Skin epidermis (tissue), 12 donors: ENCODE results near the gene IRF8.
"Not testable (repeated sequence)": the region's sequence is repeated elsewhere in the genome, so short reads cannot be mapped to it uniquely, and the experiment has no call there.

Source experiments
- H3K27ac ChIP-seq, 21 experiments: fragments of 200-600 bp; sonication (generic) in 11 of 21; one replicate each; pipeline ENCODE4 v1.5.0; 2020; ENCODE audit warnings: mild to moderate bottlenecking in 3 of 21, inconsistent platforms in 2 of 21, moderate library complexity in 2 of 21
- H3K4me3 ChIP-seq, 7 experiments: fragments of 200-600 bp; sonication (generic) in 2 of 7; one replicate each; pipeline ENCODE4 v1.5.0; 2020; ENCODE audit warnings: inconsistent platforms in 2 of 7, mild to moderate bottlenecking in 2 of 7, moderate library complexity in 1 of 7

The IRF8 gene

DNA sequence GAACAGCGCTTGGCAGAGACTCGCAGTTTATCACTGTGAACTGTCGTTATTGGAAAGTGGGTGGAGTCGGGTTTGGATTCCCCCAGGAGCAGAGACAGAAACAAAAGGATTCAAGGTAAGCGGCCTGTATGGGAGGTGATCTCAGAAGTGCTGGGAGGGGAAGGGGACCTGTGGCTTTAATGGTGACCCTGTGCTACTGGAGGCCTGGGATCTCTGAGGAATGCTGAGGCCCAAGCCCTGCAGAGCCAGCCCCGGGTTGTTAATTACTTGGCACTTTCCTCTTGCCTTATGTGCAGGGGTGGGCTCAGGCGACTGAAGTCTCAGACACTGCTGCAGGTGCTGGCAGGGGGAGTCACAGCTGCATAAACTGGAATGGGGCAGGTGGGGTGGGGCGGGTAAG, 27.4 kb downstream of the IRF8 start:
- no peak overlapping the region for H3K27ac ChIP-seq
- H3K4me3 ChIP-seq, result no peak overlapping the region

GRCh38 chr16:85927371-85927770, 28.4 kb downstream of the IRF8 start:
- H3K4me3 ChIP-seq, result no peak overlapping the region
- H3K27ac ChIP-seq, result peak overlapping the region in 1 of 21 experiments; percentile 1

- peak overlapping the region in 1 of 21 experiments; percentile 1 for H3K27ac ChIP-seq
- no peak overlapping the region for H3K4me3 ChIP-seq
These were observed 29.0 kb downstream of the IRF8 start for GRCh38 chr16:85927959-85928358.

DNA sequence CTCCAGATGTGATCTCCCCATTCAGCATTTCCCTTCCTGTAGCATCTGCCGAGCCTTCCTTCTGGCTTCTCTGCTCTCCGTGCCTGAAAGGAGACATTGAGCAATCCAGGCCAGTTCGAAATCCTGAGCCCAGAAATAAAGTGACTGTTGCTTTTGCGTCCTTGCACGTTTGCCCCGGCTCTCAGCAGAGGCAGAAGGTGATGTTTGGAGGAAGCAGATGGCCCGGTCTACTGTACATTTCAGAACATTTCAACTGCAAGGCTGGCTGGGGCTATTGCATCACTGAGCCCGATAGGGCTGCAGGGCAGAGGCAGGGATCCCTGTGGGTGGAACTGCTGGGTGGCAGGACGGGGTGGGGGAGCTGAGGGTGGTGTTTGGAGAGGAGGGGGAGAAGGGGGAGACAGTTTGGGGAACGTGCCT, 29.4 kb downstream of the IRF8 start:
- H3K27ac ChIP-seq, result peak overlapping the region in 2 of 21 experiments; percentile 1 to 46
- no peak overlapping the region for H3K4me3 ChIP-seq

GRCh38 chr16:85929259-85929721, 30.3 kb downstream of the IRF8 start:
- H3K4me3 ChIP-seq, result no peak overlapping the region

DNA sequence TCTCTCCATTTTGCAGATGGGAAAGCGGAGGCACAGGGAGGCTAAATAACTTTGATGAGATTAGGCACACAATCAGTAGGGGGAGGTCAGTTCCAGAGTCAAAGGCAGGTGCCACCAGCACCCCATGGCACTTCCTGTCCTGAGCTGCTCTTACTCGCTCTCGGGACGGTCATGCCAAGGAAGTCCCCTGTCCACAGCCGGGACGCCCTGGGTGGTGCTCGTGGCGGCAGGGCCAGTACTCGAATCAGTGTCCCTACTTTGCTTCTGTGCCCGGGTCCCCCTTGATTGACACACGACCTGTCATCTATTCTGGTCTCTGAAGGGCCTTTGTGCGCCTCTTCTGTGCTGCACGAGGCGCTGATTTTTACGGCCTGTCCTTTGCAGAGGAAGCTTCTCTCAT, 31.3 kb downstream of the IRF8 start:
- Histone ChIP-seq H3K27ac (no peak overlapping the region), H3K4me3 (no peak overlapping the region)

More at GRCh38 chr16:85929259-85929721, 30.3 kb downstream of the IRF8 start:
- no peak overlapping the region for H3K27ac ChIP-seq

GRCh38 chr16:85931596-85932402, 32.8 kb downstream of the IRF8 start:
- Histone ChIP-seq H3K4me3 (no peak overlapping the region), H3K27ac (peak overlapping the region in 2 of 21 experiments; percentile 19 to 39)

- Histone ChIP-seq H3K4me3 (no peak overlapping the region), H3K27ac (peak overlapping the region in 1 of 21 experiments; percentile 6)
These were observed 35.2 kb downstream of the IRF8 start for GRCh38 chr16:85934210-85934609.

DNA sequence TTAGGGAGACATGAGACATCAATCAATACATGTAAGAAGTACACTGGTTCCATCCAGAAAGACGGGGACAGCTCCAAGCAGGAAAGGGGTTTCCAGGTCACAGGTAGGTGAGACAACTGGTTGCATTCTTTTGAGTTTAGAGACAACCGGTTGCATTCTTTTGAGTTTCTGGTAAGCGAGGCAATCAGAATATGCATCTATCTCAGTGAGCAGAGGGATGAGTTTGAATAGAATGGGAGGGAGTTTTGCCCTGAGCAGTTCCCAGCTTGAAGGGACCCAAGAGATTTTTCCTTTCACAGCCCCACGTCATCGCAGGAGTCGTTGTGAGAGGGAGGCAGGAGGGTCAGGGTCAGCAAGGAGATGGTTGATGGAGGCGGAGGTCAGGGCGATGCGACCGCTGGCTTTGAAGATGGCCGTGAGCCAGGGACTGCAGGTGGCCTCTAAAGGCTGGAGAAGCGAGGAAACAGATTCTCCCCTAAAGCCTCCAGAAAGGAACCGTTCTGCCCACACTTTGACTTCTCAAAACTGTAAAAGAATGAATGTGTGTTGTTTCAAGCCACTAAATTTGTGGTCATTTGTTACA, 36.5 kb downstream of the IRF8 start:
- Histone ChIP-seq H3K27ac (peak overlapping the region in 11 of 21 experiments; percentile 12 to 86 (median 68)), H3K4me3 (peak overlapping the region in 1 of 7 experiments; percentile 0)

DNA sequence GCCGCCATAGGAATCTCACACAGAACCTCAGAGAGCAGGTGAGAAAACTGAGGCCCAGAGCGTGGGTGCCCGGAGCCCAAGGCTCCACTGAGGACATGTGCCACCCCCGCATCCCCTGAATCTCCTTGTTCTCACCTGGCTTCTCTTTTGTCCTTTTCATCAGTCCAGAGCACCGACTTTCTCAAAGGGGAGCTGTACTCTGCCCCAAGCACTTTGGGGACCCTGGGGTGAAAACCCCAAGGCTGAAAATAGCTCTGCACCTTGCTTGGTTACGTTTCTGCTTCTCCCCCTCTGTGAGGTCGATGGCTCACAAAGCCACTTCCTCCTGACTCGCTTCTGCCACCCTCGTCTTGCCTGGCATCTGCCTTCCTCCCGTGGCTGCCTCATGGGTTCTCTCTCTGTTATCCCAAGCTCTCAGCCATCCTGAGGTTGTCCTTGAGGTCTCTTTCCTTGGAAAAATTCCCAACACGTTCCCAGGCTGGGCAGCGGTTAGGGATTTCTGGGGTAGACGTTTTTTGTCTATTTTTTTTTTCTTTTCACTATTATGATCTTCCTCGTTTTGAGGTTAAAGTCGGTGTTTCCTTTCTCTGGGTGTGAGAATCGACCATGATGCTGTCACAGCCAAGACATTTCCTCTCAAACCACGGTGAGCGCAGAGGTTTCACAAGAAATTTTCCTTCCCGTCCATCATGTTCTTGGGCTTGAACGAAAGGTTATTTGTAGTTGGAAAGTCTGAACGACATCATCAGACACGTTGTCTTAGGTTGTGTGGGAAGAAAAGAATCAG, 37.2 kb downstream of the IRF8 start:
- peak overlapping the region in 1 of 7 experiments; percentile 0 for H3K4me3 ChIP-seq
- H3K27ac ChIP-seq, result peak overlapping the region in 12 of 21 experiments; percentile 12 to 86 (median 65)

DNA sequence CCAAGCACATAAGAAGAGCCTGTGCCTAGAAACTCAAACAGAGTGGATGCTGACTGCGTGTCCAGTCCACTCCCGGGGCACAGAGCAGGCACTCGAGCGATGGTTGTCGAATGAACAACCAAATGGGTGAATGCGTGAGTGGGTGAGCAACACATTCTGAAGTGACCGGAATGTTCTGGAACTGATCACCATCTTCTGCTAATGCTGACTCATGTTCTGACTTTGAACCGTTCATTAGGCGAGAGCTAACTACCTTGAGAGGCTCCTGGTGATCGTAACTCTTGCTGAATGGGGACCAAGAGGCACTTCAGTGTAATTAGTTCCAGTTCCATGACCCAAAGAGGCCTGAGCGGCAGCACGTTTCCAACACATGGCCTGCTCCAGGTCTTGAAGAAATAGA, 37.9 kb downstream of the IRF8 start:
- H3K27ac ChIP-seq, result peak overlapping the region in 10 of 21 experiments; percentile 3 to 86 (median 57)
- peak overlapping the region in 1 of 7 experiments; percentile 0 for H3K4me3 ChIP-seq

- Histone ChIP-seq H3K27ac (no peak overlapping the region), H3K4me3 (no peak overlapping the region)
These were observed 41.3 kb downstream of the IRF8 start for GRCh38 chr16:85940214-85940613.

DNA sequence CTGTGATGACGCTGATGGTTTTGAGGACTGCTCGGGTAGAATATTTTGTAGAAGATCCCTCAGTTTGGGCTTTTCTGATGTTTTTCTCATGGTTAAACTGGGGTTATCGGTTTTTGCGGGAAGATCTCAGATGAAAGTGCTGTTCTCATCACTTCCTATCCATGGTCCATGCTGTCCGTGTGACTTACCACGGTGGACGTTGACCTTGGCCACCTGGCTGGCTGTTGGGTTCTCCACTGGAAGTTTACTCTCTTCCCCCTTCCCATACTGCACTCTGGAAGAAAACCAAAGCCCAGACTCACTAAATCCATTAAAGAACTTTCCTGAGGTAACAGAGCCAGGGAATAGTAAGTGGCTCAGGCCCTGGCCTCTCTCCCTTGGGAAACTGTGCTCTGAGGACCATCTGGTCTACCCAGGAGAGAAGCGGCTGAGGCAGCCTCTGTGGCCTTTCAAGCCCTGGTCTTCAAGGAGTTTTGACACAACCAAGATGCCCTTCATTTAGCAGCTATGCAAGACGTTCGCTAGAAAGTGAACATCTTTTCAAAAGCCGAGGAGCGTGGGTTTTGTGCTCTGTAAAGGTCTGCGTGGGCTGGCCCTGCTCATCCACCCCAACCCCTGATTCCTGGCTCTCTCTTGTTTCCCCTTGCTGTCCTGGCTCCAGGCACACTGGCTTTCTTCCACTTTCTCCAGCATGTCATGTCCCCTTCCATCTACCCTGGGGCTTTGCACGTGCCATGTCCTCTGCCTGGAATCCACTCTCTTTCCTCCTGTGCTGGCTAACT, 43.1 kb downstream of the IRF8 start:
- Histone ChIP-seq H3K27ac (no peak overlapping the region), H3K4me3 (no peak overlapping the region)

GRCh38 chr16:85942659-85943058, 43.7 kb downstream of the IRF8 start:
- not testable (repeated sequence) for H3K4me3 ChIP-seq, H3K27ac ChIP-seq

- Histone ChIP-seq H3K27ac (no peak overlapping the region), H3K4me3 (no peak overlapping the region)
These were observed 44.7 kb downstream of the IRF8 start for GRCh38 chr16:85943711-85944110.

DNA sequence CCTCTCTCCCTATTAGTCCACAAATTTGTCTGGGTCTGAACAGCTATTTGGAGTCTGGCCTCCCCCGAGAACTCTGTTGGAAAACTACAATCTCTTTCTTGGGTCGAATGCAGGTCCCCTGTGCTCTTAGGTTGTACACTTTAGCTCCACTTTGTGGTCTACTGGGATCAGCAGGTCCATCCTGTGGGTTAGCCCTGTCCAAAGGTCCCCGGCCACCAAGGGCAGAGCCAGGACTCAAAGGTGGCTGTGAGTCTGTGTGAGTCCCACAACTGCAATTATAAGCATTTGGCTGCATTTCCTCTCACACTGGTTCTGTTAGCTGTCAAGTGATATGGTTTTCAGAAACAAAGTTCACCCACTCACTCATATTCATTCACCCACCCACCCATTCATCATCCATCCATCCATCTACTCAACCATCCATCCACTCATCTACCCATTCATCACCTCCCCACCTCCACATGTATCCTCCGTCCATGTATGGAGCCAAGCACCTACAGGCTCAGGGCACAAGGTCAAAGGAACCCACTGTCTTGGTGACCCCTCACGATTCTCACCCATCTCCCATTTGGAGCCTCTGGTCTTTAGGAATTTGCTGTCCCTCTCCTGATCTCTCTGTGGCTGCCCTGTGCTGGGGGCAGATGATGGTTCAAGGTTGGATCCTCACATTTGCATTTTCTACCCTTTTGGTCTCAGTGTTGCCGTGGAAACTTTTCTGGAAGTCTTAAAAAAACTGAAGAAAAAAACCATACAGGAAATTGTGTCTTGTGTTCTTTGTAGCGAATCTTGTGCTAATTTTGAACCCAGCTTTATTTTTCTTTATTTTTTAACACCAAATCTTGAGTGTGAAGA, 45.8 kb downstream of the IRF8 start:
- Histone ChIP-seq H3K27ac (peak overlapping the region in 3 of 21 experiments; percentile 5 to 29 (median 23)), H3K4me3 (no peak overlapping the region)

GRCh38 chr16:85945424-85945751, 46.4 kb downstream of the IRF8 start:
- no peak overlapping the region for H3K4me3 ChIP-seq
- peak overlapping the region in 3 of 21 experiments; percentile 5 to 29 (median 23) for H3K27ac ChIP-seq

- Histone ChIP-seq H3K27ac (peak overlapping the region in 2 of 21 experiments; percentile 36 to 67), H3K4me3 (no peak overlapping the region)
These were observed 47.7 kb downstream of the IRF8 start for GRCh38 chr16:85946541-85947124.
